ENCODE measurements around the gene CELF2.
A peak's percentile ranks its signal among the peaks of the same experiment; 100 is the strongest.
"Not testable (repeated sequence)": the region's sequence is repeated elsewhere in the genome, so short reads cannot be mapped to it uniquely, and the experiment has no call there.

Gene CELF2

GRCh38 chr10:10992961-10993714 lies 24.5 kb upstream of the CELF2 start:
- no peaks in the 10 kb centered on the region for H3K4me1 ChIP-seq (ENCODE audit: control insufficient read depth, insufficient read depth, low read length)
- no peak overlapping the region for H3K9ac ChIP-seq (ENCODE audit: low read length)
- no peaks in the 10 kb centered on the region for H3K36me3 ChIP-seq (ENCODE audit: control insufficient read depth, insufficient read depth, low read length)
- no peak overlapping the region for H3K4me3 ChIP-seq (ENCODE audit: low read length)
- H3K27me3 ChIP-seq (ENCODE audit: control insufficient read depth, insufficient read depth, low read length) = no peaks in the 10 kb centered on the region
- H3K27ac ChIP-seq (ENCODE audit: low read depth, low read length) = no peak overlapping the region

GRCh38 chr10:10993785-10994184 lies 23.9 kb upstream of the CELF2 start:
- Histone ChIP-seq H3K4me3 (ENCODE audit: low read length) (no peak overlapping the region), H3K36me3 (ENCODE audit: control insufficient read depth, insufficient read depth, low read length) (no peaks in the 10 kb centered on the region), H3K27me3 (ENCODE audit: control insufficient read depth, insufficient read depth, low read length) (no peaks in the 10 kb centered on the region), H3K9ac (ENCODE audit: low read length) (no peak overlapping the region), H3K4me1 (ENCODE audit: control insufficient read depth, insufficient read depth, low read length) (no peaks in the 10 kb centered on the region), H3K27ac (ENCODE audit: low read depth, low read length) (no peak overlapping the region)

DNA sequence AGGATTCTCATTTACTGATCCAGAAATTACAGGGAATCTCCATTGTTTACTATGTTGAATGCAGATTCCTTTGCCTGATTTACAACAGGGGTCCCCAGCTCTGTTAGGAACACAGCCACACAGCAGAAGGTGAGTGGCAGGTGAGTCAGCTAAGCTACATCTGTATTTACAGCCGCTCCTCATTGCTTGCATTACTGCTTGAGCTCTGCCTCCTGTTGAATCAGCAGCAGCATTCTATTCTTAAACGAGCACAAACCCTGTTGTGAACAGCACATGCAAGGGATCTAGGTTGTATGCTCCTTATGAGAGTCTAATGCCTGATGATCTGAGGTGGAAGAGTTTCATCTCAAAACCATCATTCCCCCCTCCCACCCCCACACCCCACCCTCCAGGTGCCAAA lies 23.3 kb upstream of the CELF2 start:
- Histone ChIP-seq H3K9ac (ENCODE audit: low read length) (no peak overlapping the region), H3K27ac (ENCODE audit: low read depth, low read length) (no peak overlapping the region), H3K36me3 (ENCODE audit: control insufficient read depth, insufficient read depth, low read length) (no peaks in the 10 kb centered on the region)

DNA sequence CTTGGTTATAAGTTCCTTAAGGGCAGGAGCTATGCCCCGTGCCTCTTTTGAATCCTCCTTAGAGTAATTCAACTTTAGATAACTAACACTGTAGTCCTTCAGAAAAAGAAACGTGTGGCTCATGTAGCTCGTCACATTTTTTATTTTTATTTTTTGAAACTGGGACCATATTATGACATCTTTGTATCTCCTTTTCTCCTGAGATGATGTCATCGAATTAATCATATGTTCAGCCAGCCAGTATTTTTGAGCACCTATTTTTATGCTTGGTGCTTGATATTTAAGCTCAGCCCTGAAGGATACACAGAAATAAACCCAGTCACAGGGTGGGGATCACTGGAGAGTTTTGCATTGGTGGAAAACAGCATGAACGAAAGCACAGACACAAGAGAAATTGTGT lies 22.6 kb upstream of the CELF2 start:
- Histone ChIP-seq H3K9ac (ENCODE audit: low read length) (no peak overlapping the region), H3K36me3 (ENCODE audit: control insufficient read depth, insufficient read depth, low read length) (no peaks in the 10 kb centered on the region), H3K27me3 (ENCODE audit: control insufficient read depth, insufficient read depth, low read length) (no peaks in the 10 kb centered on the region), H3K4me3 (ENCODE audit: low read length) (no peak overlapping the region), H3K27ac (ENCODE audit: low read depth, low read length) (no peak overlapping the region), H3K4me1 (ENCODE audit: control insufficient read depth, insufficient read depth, low read length) (no peaks in the 10 kb centered on the region)

More for the DNA sequence above, 23.3 kb upstream of the CELF2 start:
- no peak overlapping the region for H3K4me3 ChIP-seq (ENCODE audit: low read length)
- H3K27me3 ChIP-seq (ENCODE audit: control insufficient read depth, insufficient read depth, low read length) = no peaks in the 10 kb centered on the region
- H3K4me1 ChIP-seq (ENCODE audit: control insufficient read depth, insufficient read depth, low read length) = no peaks in the 10 kb centered on the region

- no peaks in the 10 kb centered on the region for H3K4me1 ChIP-seq (ENCODE audit: control insufficient read depth, insufficient read depth, low read length)
- no peaks in the 10 kb centered on the region for H3K27me3 ChIP-seq (ENCODE audit: control insufficient read depth, insufficient read depth, low read length)
- no peak overlapping the region for H3K9ac ChIP-seq (ENCODE audit: low read length)
- H3K36me3 ChIP-seq (ENCODE audit: control insufficient read depth, insufficient read depth, low read length) = no peaks in the 10 kb centered on the region
- no peak overlapping the region for H3K4me3 ChIP-seq (ENCODE audit: low read length)
- H3K27ac ChIP-seq (ENCODE audit: low read depth, low read length) = no peak overlapping the region
Observed at GRCh38 chr10:10996966-10997620, 20.6 kb upstream of the CELF2 start.

- H3K9ac ChIP-seq (ENCODE audit: low read length); H3K4me3 ChIP-seq (ENCODE audit: low read length); H3K27ac ChIP-seq (ENCODE audit: low read depth, low read length); H3K36me3 ChIP-seq (ENCODE audit: control insufficient read depth, insufficient read depth, low read length); H3K27me3 ChIP-seq (ENCODE audit: control insufficient read depth, insufficient read depth, low read length); H3K4me1 ChIP-seq (ENCODE audit: control insufficient read depth, insufficient read depth, low read length): not testable (repeated sequence)
Observed at GRCh38 chr10:10999501-10999900, 18.2 kb upstream of the CELF2 start.

DNA sequence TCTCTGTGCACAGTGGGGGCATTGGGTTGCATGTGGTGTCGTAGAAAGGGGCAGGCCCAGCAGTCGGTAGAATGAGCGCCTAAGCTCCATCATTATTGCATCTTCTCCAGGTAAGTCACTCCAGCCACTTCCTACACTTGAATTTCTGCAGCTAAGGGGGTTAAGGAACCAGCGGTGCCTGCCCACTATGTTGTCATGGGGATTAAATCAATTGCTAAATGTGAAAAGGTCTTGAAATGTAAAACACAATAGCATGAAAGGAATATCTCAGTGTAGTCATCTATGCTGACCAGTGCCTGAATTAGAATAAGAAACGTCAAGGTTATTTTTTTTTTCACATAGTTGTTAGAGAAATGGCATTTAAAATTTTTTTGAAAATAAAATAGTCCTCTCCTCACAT lies 15.2 kb upstream of the CELF2 start:
- Histone ChIP-seq H3K9ac (ENCODE audit: low read length) (no peak overlapping the region), H3K36me3 (ENCODE audit: control insufficient read depth, insufficient read depth, low read length) (no peaks in the 10 kb centered on the region), H3K4me1 (ENCODE audit: control insufficient read depth, insufficient read depth, low read length) (peaks cover 7% of the 10 kb centered on the region), H3K27me3 (ENCODE audit: control insufficient read depth, insufficient read depth, low read length) (no peaks in the 10 kb centered on the region), H3K27ac (ENCODE audit: low read depth, low read length) (no peak overlapping the region), H3K4me3 (ENCODE audit: low read length) (no peak overlapping the region)

DNA sequence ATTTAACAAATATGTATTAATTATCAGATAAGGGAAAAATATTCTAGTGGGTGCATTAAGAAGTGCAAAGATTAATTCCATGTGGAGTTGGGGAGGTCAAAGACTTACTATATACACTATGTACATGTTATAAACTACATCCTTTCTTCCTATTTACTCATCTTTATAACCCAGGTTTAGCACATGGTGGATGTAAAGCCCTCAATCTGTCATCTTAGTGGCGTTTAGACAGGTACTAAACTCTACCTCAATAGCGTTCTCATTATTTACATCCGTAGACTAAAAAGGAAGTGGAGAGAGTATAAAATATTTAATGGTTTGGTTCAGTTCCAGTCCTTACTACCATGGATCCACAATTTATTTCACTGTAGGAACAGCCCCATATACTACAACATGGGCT lies 14.8 kb upstream of the CELF2 start:
- no peak overlapping the region for H3K27ac ChIP-seq (ENCODE audit: low read depth, low read length)

DNA sequence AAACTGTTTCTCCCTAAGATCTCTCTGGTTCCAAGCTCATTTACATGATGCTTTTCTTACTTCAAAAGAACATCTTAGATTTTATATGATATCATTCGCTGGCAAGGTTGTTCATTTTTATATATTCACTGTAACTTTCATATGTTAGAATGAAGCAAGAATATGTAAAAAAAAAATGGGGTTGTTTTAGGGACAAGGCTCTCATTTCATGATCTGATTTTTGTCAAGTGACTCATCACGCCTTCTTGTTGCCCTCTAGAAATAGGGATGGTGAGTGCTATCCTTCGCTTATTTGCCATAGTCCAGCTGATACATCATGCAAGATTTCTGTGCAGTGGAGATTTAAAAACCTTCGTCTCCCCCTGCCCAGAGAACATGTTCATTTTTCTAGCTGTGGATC lies 14.0 kb upstream of the CELF2 start:
- Histone ChIP-seq H3K4me1 (ENCODE audit: control insufficient read depth, insufficient read depth, low read length) (peaks cover 7% of the 10 kb centered on the region), H3K27me3 (ENCODE audit: control insufficient read depth, insufficient read depth, low read length) (no peaks in the 10 kb centered on the region), H3K36me3 (ENCODE audit: control insufficient read depth, insufficient read depth, low read length) (no peaks in the 10 kb centered on the region), H3K4me3 (ENCODE audit: low read length) (no peak overlapping the region), H3K27ac (ENCODE audit: low read depth, low read length) (no peak overlapping the region), H3K9ac (ENCODE audit: low read length) (no peak overlapping the region)

More for the DNA sequence above, 14.8 kb upstream of the CELF2 start:
- no peaks in the 10 kb centered on the region for H3K36me3 ChIP-seq (ENCODE audit: control insufficient read depth, insufficient read depth, low read length)
- H3K9ac ChIP-seq (ENCODE audit: low read length) = no peak overlapping the region
- peaks cover 7% of the 10 kb centered on the region for H3K4me1 ChIP-seq (ENCODE audit: control insufficient read depth, insufficient read depth, low read length)
- no peak overlapping the region for H3K4me3 ChIP-seq (ENCODE audit: low read length)
- no peaks in the 10 kb centered on the region for H3K27me3 ChIP-seq (ENCODE audit: control insufficient read depth, insufficient read depth, low read length)

GRCh38 chr10:11004144-11005077 lies 13.3 kb upstream of the CELF2 start:
- Histone ChIP-seq H3K4me3 (ENCODE audit: low read length) (peak overlapping the region; percentile 12), H3K4me1 (ENCODE audit: control insufficient read depth, insufficient read depth, low read length) (peaks cover 7% of the 10 kb centered on the region), H3K27me3 (ENCODE audit: control insufficient read depth, insufficient read depth, low read length) (no peaks in the 10 kb centered on the region), H3K9ac (ENCODE audit: low read length) (no peak overlapping the region), H3K36me3 (ENCODE audit: control insufficient read depth, insufficient read depth, low read length) (no peaks in the 10 kb centered on the region), H3K27ac (ENCODE audit: low read depth, low read length) (no peak overlapping the region)

DNA sequence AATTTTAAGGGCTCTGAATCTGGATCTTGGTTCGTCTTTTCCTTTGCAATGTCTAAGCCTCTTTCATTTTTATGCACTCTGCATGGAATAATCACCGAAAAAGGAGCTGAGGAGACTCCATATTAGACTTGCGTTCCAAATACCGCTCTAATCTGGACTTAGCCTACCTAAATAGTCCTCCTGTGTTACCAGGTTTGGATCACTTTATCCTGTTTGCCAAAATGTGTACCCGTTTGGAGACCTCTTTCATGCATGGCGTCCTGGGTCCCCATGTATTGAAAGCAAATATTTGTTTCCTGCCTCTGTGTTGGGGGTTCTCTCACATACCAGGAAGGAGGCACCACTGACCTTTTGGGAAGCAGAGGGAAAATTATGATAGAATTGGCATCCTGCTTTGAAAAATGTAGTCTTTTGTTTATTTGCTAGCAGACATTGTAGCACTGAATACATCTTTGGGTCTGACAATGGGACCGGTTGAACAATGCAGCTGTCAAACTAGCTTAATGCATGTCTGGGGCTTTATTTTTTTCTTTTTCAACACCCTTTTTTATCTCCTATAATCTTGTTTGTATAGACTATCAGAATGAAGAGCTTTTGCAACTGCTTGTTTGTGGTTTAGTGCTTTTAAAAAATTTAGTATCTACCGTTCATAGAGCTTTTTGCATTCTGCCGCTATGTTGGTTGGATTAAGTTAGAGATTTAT lies 11.8 kb upstream of the CELF2 start:
- Histone ChIP-seq H3K27me3 (ENCODE audit: control insufficient read depth, insufficient read depth, low read length) (no peaks in the 10 kb centered on the region), H3K36me3 (ENCODE audit: control insufficient read depth, insufficient read depth, low read length) (no peaks in the 10 kb centered on the region), H3K4me3 (ENCODE audit: low read length) (peak overlapping the region; percentile 30), H3K27ac (ENCODE audit: low read depth, low read length) (no peak overlapping the region), H3K4me1 (ENCODE audit: control insufficient read depth, insufficient read depth, low read length) (peaks cover 10% of the 10 kb centered on the region), H3K9ac (ENCODE audit: low read length) (no peak overlapping the region)

GRCh38 chr10:11006428-11006825 lies 11.2 kb upstream of the CELF2 start:
- Histone ChIP-seq H3K4me1 (ENCODE audit: control insufficient read depth, insufficient read depth, low read length) (peaks cover 10% of the 10 kb centered on the region), H3K27me3 (ENCODE audit: control insufficient read depth, insufficient read depth, low read length) (no peaks in the 10 kb centered on the region), H3K27ac (ENCODE audit: low read depth, low read length) (no peak overlapping the region), H3K9ac (ENCODE audit: low read length) (no peak overlapping the region), H3K4me3 (ENCODE audit: low read length) (no peak overlapping the region), H3K36me3 (ENCODE audit: control insufficient read depth, insufficient read depth, low read length) (no peaks in the 10 kb centered on the region)

Data from rectal smooth muscle tissue (tissue), 1 donor.